BE2C (cell line): ENCODE results near the gene MRPL40.

Experiments
- DNase-seq: peaks from one replicate; pipeline ENCODE4 v3.0.0-alpha.2; 2020
- H3K27me3 ChIP-seq: fragments of 250-450 bp; sonication (Bioruptor Pico); 2 replicates; pipeline ENCODE4 v1.5.1; 2020; ENCODE audit warnings: mild to moderate bottlenecking
- H3K36me3 ChIP-seq: fragments of 250-450 bp; sonication (Bioruptor Pico); 2 replicates; pipeline ENCODE4 v1.5.1; 2020; ENCODE audit warnings: mild to moderate bottlenecking
- H3K4me1 ChIP-seq: fragments of 250-450 bp; sonication (Bioruptor Pico); 2 replicates; pipeline ENCODE4 v1.5.1; 2020
- H3K4me3 ChIP-seq: 2 replicates; pipeline ENCODE4 v1.5.1; 2011; ENCODE audit warnings: low read depth, low read length
- H3K9me3 ChIP-seq: fragments of 250-450 bp; sonication (Bioruptor Pico); 2 replicates; pipeline ENCODE4 v1.5.1; 2020
- TF ChIP-seq, protein P1 (sequence below): IDR thresholded peaks from 2 replicates; pipeline ENCODE4 v1.5.1; 2012; ENCODE audit warnings: mild to moderate bottlenecking, low read depth, low read length

MRPL40 gene

GRCh38 chr22:19466848-19467752 is 34.8 kb downstream of the MRPL40 start:
- Histone ChIP-seq H3K27me3 (no peaks in the 10 kb centered on the region), H3K36me3 (peaks cover 62% of the 10 kb centered on the region), H3K4me1 (no peaks in the 10 kb centered on the region; the same call in 1 of the 2 replicates), H3K9me3 (no peaks in the 10 kb centered on the region), H3K4me3 (no peak overlapping the region)
- DNase-seq, result no peak
- TF ChIP-seq, protein P1, sequence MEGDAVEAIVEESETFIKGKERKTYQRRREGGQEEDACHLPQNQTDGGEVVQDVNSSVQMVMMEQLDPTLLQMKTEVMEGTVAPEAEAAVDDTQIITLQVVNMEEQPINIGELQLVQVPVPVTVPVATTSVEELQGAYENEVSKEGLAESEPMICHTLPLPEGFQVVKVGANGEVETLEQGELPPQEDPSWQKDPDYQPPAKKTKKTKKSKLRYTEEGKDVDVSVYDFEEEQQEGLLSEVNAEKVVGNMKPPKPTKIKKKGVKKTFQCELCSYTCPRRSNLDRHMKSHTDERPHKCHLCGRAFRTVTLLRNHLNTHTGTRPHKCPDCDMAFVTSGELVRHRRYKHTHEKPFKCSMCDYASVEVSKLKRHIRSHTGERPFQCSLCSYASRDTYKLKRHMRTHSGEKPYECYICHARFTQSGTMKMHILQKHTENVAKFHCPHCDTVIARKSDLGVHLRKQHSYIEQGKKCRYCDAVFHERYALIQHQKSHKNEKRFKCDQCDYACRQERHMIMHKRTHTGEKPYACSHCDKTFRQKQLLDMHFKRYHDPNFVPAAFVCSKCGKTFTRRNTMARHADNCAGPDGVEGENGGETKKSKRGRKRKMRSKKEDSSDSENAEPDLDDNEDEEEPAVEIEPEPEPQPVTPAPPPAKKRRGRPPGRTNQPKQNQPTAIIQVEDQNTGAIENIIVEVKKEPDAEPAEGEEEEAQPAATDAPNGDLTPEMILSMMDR, result no peak

GRCh38 chr22:19467912-19468311 is 35.6 kb downstream of the MRPL40 start:
- Histone ChIP-seq H3K4me3 (no peak overlapping the region), H3K27me3 (no peaks in the 10 kb centered on the region), H3K36me3 (peaks cover 67% of the 10 kb centered on the region), H3K9me3 (no peaks in the 10 kb centered on the region), H3K4me1 (no peaks in the 10 kb centered on the region; the same call in 1 of the 2 replicates)
- TF ChIP-seq, protein P1, result no peak
- DNase-seq, result no peak

DNA sequence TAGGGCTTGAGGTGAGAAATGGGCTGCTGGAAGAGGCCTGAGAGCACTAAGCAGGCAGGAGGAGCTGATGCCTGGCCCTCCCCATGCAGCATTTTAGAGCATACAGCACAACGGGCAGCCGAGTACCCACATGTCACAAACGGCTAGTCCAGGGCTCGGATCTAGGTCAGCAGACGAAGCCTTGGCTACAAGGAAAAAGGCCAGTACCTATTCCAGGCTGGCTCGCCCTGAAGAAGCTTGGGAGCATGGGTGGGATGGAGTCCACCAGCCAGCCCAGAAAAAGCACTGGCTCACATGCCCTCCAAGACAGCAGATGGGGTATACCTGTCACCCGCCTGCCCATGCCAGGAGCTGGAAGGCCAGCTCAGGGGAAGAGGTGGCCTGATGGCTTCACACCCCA is 37.1 kb downstream of the MRPL40 start:
- no peak overlapping the region for H3K4me3 ChIP-seq
- no peaks in the 10 kb centered on the region; the same call in 1 of the 2 replicates for H3K4me1 ChIP-seq
- H3K36me3 ChIP-seq, result peaks cover 75% of the 10 kb centered on the region
- DNase-seq, result no peak
- no peaks in the 10 kb centered on the region for H3K27me3 ChIP-seq
- no peaks in the 10 kb centered on the region for H3K9me3 ChIP-seq
- TF ChIP-seq, protein P1, result no peak

DNA sequence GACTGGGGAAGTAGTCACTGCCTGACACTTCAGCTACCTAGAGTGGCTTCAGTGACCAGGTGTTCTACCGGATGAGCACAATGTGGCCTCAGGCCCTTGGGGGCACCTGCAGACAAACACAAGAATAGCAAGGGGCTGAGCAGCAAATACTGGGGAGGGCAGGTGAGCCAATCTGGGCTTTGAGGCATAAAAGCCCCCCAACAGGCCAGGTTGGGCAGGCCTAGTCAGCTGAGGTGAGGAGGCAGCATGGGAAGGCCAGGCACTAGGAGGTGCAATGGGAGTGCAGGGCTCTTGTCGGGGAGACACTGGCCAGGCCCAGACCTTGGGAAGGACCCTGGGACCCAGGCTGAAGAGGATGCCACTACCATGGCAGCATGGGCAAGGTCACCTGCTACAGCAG is 37.7 kb downstream of the MRPL40 start:
- H3K4me1 ChIP-seq, result no peaks in the 10 kb centered on the region; the same call in 1 of the 2 replicates
- peaks cover 73% of the 10 kb centered on the region for H3K36me3 ChIP-seq
- TF ChIP-seq, protein P1, result no peak
- H3K9me3 ChIP-seq, result no peaks in the 10 kb centered on the region
- no peak for DNase-seq
- H3K4me3 ChIP-seq, result no peak overlapping the region
- H3K27me3 ChIP-seq, result no peaks in the 10 kb centered on the region

DNA sequence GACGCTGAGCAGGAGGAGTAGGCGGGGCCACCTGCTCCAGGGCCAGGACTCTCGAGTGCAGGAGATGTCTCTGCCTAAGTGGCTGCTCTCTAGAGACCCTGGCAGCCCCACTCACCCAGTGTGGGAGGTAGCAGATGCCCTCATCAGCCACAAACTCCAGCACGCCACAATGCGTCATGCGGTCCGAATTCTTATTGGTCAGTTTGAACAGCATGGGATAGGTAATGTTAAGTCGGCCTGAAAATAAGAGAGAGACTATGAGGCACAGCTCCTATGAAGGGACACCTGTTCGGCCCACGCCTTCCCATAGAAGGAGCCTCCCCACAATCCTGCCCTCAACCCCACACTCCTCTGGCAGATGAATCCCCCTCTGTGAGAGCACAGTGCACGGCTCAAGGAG is 39.2 kb downstream of the MRPL40 start:
- Histone ChIP-seq H3K36me3 (peaks cover 60% of the 10 kb centered on the region), H3K4me3 (no peak overlapping the region), H3K9me3 (no peaks in the 10 kb centered on the region), H3K27me3 (no peaks in the 10 kb centered on the region), H3K4me1 (no peaks in the 10 kb centered on the region)
- no peak for DNase-seq
- TF ChIP-seq, protein P1, result no peak

GRCh38 chr22:19472233-19472632 is 39.9 kb downstream of the MRPL40 start:
- Histone ChIP-seq H3K9me3 (no peaks in the 10 kb centered on the region), H3K27me3 (no peaks in the 10 kb centered on the region), H3K4me1 (no peaks in the 10 kb centered on the region), H3K36me3 (peaks cover 55% of the 10 kb centered on the region), H3K4me3 (no peak overlapping the region)
- no peak for DNase-seq
- TF ChIP-seq, protein P1, result no peak
